Inferior parietal cortex (tissue), 1 donor: Measurements from ENCODE around the gene CORIN.

Experiments used
- DNase-seq: peaks from one replicate; pipeline ENCODE4 v3.0.0-alpha.2; 2016; ENCODE audit errors: extremely low spot score

Gene CORIN

GRCh38 chr4:47831026-47831679 lies 6.7 kb downstream of the CORIN start:
- DNase-seq, result no peak

GRCh38 chr4:47830265-47831025 lies 7.4 kb downstream of the CORIN start:
- no peak for DNase-seq

GRCh38 chr4:47829438-47829837 lies 8.4 kb downstream of the CORIN start:
- DNase-seq, result no peak

- DNase-seq, result no peak
Measured at GRCh38 chr4:47827343-47828047, 10.4 kb downstream of the CORIN start.

GRCh38 chr4:47824840-47825239 lies 13.0 kb downstream of the CORIN start:
- no peak for DNase-seq

GRCh38 chr4:47819178-47819577 lies 18.7 kb downstream of the CORIN start:
- no peak for DNase-seq

GRCh38 chr4:47817275-47817674 lies 20.6 kb downstream of the CORIN start:
- DNase-seq, result no peak

GRCh38 chr4:47816748-47817147 lies 21.1 kb downstream of the CORIN start:
- DNase-seq, result no peak

GRCh38 chr4:47814618-47815295 lies 23.1 kb downstream of the CORIN start:
- no peak for DNase-seq

- no peak for DNase-seq
Measured at GRCh38 chr4:47809654-47810203, 28.1 kb downstream of the CORIN start.

GRCh38 chr4:47804598-47804997 lies 33.3 kb downstream of the CORIN start:
- DNase-seq, result no peak

GRCh38 chr4:47801481-47802002 lies 36.3 kb downstream of the CORIN start:
- no peak for DNase-seq

GRCh38 chr4:47798165-47798564 lies 39.7 kb downstream of the CORIN start:
- DNase-seq, result no peak

GRCh38 chr4:47791965-47792364 lies 45.9 kb downstream of the CORIN start:
- DNase-seq, result no peak

GRCh38 chr4:47790105-47790504 lies 47.8 kb downstream of the CORIN start:
- DNase-seq, result no peak

- no peak for DNase-seq
Measured at GRCh38 chr4:47788126-47788525, 49.7 kb downstream of the CORIN start.

GRCh38 chr4:47786958-47787370 lies 50.9 kb downstream of the CORIN start:
- no peak for DNase-seq

- no peak for DNase-seq
Measured at GRCh38 chr4:47785153-47785552, 52.7 kb downstream of the CORIN start.

- DNase-seq, result no peak
Measured at GRCh38 chr4:47784222-47784621, 53.6 kb downstream of the CORIN start.

GRCh38 chr4:47776353-47776752 lies 61.5 kb downstream of the CORIN start:
- DNase-seq, result no peak

GRCh38 chr4:47774079-47774478 lies 63.8 kb downstream of the CORIN start:
- no peak for DNase-seq

- DNase-seq, result no peak
Measured at GRCh38 chr4:47771020-47771419, 66.8 kb downstream of the CORIN start.
